WTC11 (cell line): ENCODE measurements around the gene DNAJB2. TPM values are rescaled to one million over a fixed set of nuclear protein-coding genes. Genes with fewer than 3 reads are reported as not detected.

ENCODE experiments used
- CREM ChIP-seq: sonication (generic); formaldehyde crosslinking; IDR thresholded peaks from 2 replicates; pipeline ENCODE4 v1.8.1; 2022; ENCODE audit warnings: mild to moderate bottlenecking, missing genetic modification reagents, moderate library complexity
- EMX1 ChIP-seq: fragments of 250-450 bp; sonication (Bioruptor Pico); IDR thresholded peaks from 2 replicates; pipeline ENCODE4 v1.8.0; 2021; ENCODE audit warnings: mild to moderate bottlenecking
- ESRRA ChIP-seq: sonication (generic); formaldehyde crosslinking; IDR thresholded peaks from 2 replicates; pipeline ENCODE4 v1.8.1; 2022; ENCODE audit warnings: mild to moderate bottlenecking, missing genetic modification reagents, borderline replicate concordance
- FOXK1 ChIP-seq: sonication (generic); formaldehyde crosslinking; IDR thresholded peaks from 2 replicates; pipeline ENCODE4 v1.8.0; 2022; ENCODE audit warnings: mild to moderate bottlenecking, moderate library complexity, missing genetic modification reagents
- FOXP1 ChIP-seq: sonication (generic); formaldehyde crosslinking; IDR thresholded peaks from 2 replicates; pipeline ENCODE4 v1.8.0; 2022; ENCODE audit warnings: missing genetic modification reagents, mild to moderate bottlenecking, moderate library complexity, borderline replicate concordance
- JAZF1 ChIP-seq: fragments of 250-450 bp; sonication (Bioruptor Pico); IDR thresholded peaks from 2 replicates; pipeline ENCODE4 v1.9.0; 2021; ENCODE audit warnings: moderate library complexity, mild to moderate bottlenecking, inconsistent platforms
- NFE2L1 ChIP-seq: sonication (generic); formaldehyde crosslinking; IDR thresholded peaks from 2 replicates; pipeline ENCODE4 v1.8.1; 2023; ENCODE audit warnings: missing genetic modification reagents
- NR1H2 ChIP-seq: sonication (generic); formaldehyde crosslinking; IDR thresholded peaks from 2 replicates; pipeline ENCODE4 v1.9.0; 2021; ENCODE audit warnings: mild to moderate bottlenecking, moderate library complexity, missing genetic modification reagents
- NR2C2 ChIP-seq: sonication (generic); formaldehyde crosslinking; IDR thresholded peaks from 2 replicates; pipeline ENCODE4 v1.8.0; 2022; ENCODE audit warnings: mild to moderate bottlenecking, missing genetic modification reagents
- NR3C1 ChIP-seq: sonication (generic); formaldehyde crosslinking; conservative IDR thresholded peaks from 2 replicates; pipeline ENCODE4 v1.8.1; 2023; ENCODE audit warnings: low read depth, mild to moderate bottlenecking, missing genetic modification reagents
- SP1 ChIP-seq: sonication (generic); formaldehyde crosslinking; conservative IDR thresholded peaks from 2 replicates; pipeline ENCODE4 v1.8.1; 2022; ENCODE audit warnings: missing genetic modification reagents
- TEAD4 ChIP-seq: sonication (generic); formaldehyde crosslinking; IDR thresholded peaks from 2 replicates; pipeline ENCODE4 v1.8.0; 2022; ENCODE audit warnings: mild to moderate bottlenecking, missing genetic modification reagents
- ZBTB21 ChIP-seq: sonication (generic); formaldehyde crosslinking; IDR thresholded peaks from 2 replicates; pipeline ENCODE4 v1.8.1; 2023; ENCODE audit warnings: mild to moderate bottlenecking, missing genetic modification reagents, borderline replicate concordance
- ZNF138 ChIP-seq: sonication (generic); formaldehyde crosslinking; conservative IDR thresholded peaks from 2 replicates; pipeline ENCODE4 v1.8.1; 2022; ENCODE audit warnings: mild to moderate bottlenecking, moderate library complexity, missing genetic modification reagents
- ZNF219 ChIP-seq: sonication (generic); formaldehyde crosslinking; IDR thresholded peaks from 2 replicates; pipeline ENCODE4 v1.8.0; 2023; ENCODE audit warnings: missing genetic modification reagents, mild to moderate bottlenecking, borderline replicate concordance
- ZNF232 ChIP-seq: sonication (generic); formaldehyde crosslinking; IDR thresholded peaks from 2 replicates; pipeline ENCODE4 v1.8.0; 2022; ENCODE audit warnings: mild to moderate bottlenecking, missing genetic modification reagents
- ZNF317 ChIP-seq: sonication (generic); formaldehyde crosslinking; IDR thresholded peaks from 2 replicates; pipeline ENCODE4 v1.8.1; 2023; ENCODE audit warnings: low read depth, mild to moderate bottlenecking, moderate library complexity, missing genetic modification reagents, borderline replicate concordance
- ZNF396 ChIP-seq: fragments of 250-450 bp; sonication (Bioruptor Pico); IDR thresholded peaks from 2 replicates; pipeline ENCODE4 v1.8.0; 2021; ENCODE audit warnings: mild to moderate bottlenecking, moderate library complexity, borderline replicate concordance
- total RNA-seq: library from RNA; stranded (reverse); gene quantifications from 3 replicates; pipeline ENCODE4 v1.2.3, GENCODE V29; 2021
- TF ChIP-seq, protein P1 (sequence below): sonication (generic); formaldehyde crosslinking; IDR thresholded peaks from 2 replicates; pipeline ENCODE4 v1.8.0; 2023; ENCODE audit warnings: missing genetic modification reagents
- TF ChIP-seq, protein P2 (sequence below): sonication (generic); formaldehyde crosslinking; IDR thresholded peaks from 2 replicates; pipeline ENCODE4 v1.8.1; 2022; ENCODE audit warnings: low read depth, mild to moderate bottlenecking, moderate library complexity, missing genetic modification reagents, borderline replicate concordance
- TF ChIP-seq, protein P3 (sequence below): sonication (generic); formaldehyde crosslinking; IDR thresholded peaks from 2 replicates; pipeline ENCODE4 v1.8.0; 2022; ENCODE audit warnings: mild to moderate bottlenecking, missing genetic modification reagents
- TF ChIP-seq, protein P4 (sequence below): fragments of 250-450 bp; sonication (Bioruptor Pico); IDR thresholded peaks from 2 replicates; pipeline ENCODE4 v1.9.0; 2021; ENCODE audit warnings: mild to moderate bottlenecking
- TF ChIP-seq, protein P5 (sequence below): fragments of 250-450 bp; sonication (Bioruptor Pico); IDR thresholded peaks from 2 replicates; pipeline ENCODE4 v1.8.0; 2021; ENCODE audit warnings: mild to moderate bottlenecking
- TF ChIP-seq, protein P6 (sequence below): sonication (generic); formaldehyde crosslinking; conservative IDR thresholded peaks from 2 replicates; pipeline ENCODE4 v1.8.1; 2022; ENCODE audit warnings: mild to moderate bottlenecking, missing genetic modification reagents
- TF ChIP-seq, protein P7 (sequence below): sonication (generic); formaldehyde crosslinking; IDR thresholded peaks from 2 replicates; pipeline ENCODE4 v1.8.1; 2022; ENCODE audit warnings: mild to moderate bottlenecking, moderate library complexity, missing genetic modification reagents
- TF ChIP-seq, protein P8 (sequence below): sonication (generic); formaldehyde crosslinking; IDR thresholded peaks from 2 replicates; pipeline ENCODE4 v1.8.0; 2022; ENCODE audit warnings: missing genetic modification reagents

Gene DNAJB2
- total RNA-seq, 1 experiment from 2014 or later: 36.1 TPM

DNA sequence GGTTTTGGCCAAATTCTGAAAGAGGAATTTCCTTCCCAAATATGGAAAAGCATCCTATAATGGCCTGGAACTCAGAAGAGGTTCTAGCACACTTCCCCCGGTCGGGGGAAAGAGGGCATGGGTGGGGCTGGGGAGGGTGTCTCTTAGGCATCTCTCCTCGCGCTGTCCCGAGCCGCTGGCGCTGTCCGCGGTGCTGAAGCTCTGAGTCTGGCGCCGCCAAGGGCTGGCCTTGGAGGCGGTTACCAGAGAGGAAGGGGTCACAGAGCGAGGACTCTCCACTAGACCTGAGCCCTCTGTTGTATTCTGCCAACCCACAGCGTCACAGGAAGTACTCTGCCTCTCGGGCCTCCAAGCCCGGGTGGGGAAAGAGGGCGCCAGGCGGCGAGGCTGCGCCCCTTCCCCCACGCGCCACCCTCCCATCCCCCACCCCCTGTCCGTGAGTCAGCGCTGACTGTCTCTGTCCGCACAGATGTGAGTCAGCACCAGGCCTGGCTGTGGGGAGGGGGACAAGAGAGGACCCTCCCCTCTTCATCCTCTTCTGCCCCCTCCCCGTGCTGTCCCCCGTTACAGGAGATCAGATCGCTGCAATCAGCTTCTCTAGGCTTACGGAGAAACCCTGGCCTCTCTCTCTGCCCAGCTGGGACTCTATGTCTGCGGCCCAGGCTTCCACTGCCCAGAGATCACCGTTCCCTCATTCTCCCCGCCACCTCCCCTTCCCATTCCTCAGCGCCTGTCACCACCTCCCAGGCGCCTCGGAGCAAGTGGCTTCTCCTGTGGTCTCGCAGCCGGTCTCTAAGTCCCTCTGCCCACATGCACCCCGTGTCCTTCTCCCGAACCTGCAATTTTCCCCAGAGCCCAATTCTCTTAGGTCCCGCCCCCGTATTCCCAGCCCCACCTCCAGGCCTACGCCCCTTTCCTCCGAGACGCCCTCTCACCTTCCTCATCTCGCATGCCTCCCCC, 29.3 kb downstream of the DNAJB2 start (continued):
- TF ChIP-seq FOXK1 (CRISPR knock-in tag): peak; percentile 83
- TF ChIP-seq ZNF317 (CRISPR knock-in tag): no peak
- TF ChIP-seq ZNF232 (CRISPR knock-in tag): peak; percentile 92; the same call in 1 of the 2 replicates
- TF ChIP-seq NFE2L1: peak; percentile 81
- TF ChIP-seq, protein P1, sequence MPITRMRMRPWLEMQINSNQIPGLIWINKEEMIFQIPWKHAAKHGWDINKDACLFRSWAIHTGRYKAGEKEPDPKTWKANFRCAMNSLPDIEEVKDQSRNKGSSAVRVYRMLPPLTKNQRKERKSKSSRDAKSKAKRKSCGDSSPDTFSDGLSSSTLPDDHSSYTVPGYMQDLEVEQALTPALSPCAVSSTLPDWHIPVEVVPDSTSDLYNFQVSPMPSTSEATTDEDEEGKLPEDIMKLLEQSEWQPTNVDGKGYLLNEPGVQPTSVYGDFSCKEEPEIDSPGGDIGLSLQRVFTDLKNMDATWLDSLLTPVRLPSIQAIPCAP: peak; percentile 73; the same call in 1 of the 2 replicates
- TF ChIP-seq NR2C2 (CRISPR knock-in tag): no peak
- TF ChIP-seq ZBTB21 (CRISPR knock-in tag): peak; percentile 70; the same call in 1 of the 2 replicates
- TF ChIP-seq SP1: peak; percentile 58; the same call in 1 of the 2 replicates
- TF ChIP-seq ESRRA: peak; percentile 33; the same call in 1 of the 2 replicates
- TF ChIP-seq EMX1 (CRISPR knock-in tag): no peak
- no peak for TF ChIP-seq NR1H2 (CRISPR knock-in tag)
- no peak for TF ChIP-seq NR3C1 (CRISPR knock-in tag)
- TF ChIP-seq, protein P2, sequence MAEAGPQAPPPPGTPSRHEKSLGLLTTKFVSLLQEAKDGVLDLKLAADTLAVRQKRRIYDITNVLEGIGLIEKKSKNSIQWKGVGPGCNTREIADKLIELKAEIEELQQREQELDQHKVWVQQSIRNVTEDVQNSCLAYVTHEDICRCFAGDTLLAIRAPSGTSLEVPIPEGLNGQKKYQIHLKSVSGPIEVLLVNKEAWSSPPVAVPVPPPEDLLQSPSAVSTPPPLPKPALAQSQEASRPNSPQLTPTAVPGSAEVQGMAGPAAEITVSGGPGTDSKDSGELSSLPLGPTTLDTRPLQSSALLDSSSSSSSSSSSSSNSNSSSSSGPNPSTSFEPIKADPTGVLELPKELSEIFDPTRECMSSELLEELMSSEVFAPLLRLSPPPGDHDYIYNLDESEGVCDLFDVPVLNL (CRISPR knock-in tag): peak; percentile 58; the same call in 1 of the 2 replicates
- TF ChIP-seq, protein P3, sequence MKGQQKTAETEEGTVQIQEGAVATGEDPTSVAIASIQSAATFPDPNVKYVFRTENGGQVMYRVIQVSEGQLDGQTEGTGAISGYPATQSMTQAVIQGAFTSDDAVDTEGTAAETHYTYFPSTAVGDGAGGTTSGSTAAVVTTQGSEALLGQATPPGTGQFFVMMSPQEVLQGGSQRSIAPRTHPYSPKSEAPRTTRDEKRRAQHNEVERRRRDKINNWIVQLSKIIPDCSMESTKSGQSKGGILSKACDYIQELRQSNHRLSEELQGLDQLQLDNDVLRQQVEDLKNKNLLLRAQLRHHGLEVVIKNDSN: peak; percentile 70; the same call in 1 of the 2 replicates
- TF ChIP-seq ZNF396 (CRISPR knock-in tag): no peak
- TF ChIP-seq CREM: peak; percentile 82; the same call in 1 of the 2 replicates
- no peak for TF ChIP-seq ZNF138
- TF ChIP-seq, protein P4, sequence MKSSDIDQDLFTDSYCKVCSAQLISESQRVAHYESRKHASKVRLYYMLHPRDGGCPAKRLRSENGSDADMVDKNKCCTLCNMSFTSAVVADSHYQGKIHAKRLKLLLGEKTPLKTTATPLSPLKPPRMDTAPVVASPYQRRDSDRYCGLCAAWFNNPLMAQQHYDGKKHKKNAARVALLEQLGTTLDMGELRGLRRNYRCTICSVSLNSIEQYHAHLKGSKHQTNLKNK (CRISPR knock-in tag): no peak
- TF ChIP-seq, protein P5, sequence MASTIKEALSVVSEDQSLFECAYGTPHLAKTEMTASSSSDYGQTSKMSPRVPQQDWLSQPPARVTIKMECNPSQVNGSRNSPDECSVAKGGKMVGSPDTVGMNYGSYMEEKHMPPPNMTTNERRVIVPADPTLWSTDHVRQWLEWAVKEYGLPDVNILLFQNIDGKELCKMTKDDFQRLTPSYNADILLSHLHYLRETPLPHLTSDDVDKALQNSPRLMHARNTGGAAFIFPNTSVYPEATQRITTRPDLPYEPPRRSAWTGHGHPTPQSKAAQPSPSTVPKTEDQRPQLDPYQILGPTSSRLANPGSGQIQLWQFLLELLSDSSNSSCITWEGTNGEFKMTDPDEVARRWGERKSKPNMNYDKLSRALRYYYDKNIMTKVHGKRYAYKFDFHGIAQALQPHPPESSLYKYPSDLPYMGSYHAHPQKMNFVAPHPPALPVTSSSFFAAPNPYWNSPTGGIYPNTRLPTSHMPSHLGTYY (CRISPR knock-in tag): no peak
- TF ChIP-seq FOXP1: peak; percentile 91
- no peak for TF ChIP-seq JAZF1
- peak; percentile 81; the same call in 1 of the 2 replicates for TF ChIP-seq TEAD4 (CRISPR knock-in tag)
- TF ChIP-seq, protein P6, sequence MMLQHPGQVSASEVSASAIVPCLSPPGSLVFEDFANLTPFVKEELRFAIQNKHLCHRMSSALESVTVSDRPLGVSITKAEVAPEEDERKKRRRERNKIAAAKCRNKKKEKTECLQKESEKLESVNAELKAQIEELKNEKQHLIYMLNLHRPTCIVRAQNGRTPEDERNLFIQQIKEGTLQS (CRISPR knock-in tag): no peak
- TF ChIP-seq ZNF219 (CRISPR knock-in tag): peak; percentile 91; the same call in 1 of the 2 replicates
- TF ChIP-seq, protein P7, sequence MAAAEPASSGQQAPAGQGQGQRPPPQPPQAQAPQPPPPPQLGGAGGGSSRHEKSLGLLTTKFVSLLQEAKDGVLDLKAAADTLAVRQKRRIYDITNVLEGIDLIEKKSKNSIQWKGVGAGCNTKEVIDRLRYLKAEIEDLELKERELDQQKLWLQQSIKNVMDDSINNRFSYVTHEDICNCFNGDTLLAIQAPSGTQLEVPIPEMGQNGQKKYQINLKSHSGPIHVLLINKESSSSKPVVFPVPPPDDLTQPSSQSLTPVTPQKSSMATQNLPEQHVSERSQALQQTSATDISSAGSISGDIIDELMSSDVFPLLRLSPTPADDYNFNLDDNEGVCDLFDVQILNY (CRISPR knock-in tag): 0 out of 2 replicates have a peak, but pooled peaks have one; percentile 37
- TF ChIP-seq, protein P8, sequence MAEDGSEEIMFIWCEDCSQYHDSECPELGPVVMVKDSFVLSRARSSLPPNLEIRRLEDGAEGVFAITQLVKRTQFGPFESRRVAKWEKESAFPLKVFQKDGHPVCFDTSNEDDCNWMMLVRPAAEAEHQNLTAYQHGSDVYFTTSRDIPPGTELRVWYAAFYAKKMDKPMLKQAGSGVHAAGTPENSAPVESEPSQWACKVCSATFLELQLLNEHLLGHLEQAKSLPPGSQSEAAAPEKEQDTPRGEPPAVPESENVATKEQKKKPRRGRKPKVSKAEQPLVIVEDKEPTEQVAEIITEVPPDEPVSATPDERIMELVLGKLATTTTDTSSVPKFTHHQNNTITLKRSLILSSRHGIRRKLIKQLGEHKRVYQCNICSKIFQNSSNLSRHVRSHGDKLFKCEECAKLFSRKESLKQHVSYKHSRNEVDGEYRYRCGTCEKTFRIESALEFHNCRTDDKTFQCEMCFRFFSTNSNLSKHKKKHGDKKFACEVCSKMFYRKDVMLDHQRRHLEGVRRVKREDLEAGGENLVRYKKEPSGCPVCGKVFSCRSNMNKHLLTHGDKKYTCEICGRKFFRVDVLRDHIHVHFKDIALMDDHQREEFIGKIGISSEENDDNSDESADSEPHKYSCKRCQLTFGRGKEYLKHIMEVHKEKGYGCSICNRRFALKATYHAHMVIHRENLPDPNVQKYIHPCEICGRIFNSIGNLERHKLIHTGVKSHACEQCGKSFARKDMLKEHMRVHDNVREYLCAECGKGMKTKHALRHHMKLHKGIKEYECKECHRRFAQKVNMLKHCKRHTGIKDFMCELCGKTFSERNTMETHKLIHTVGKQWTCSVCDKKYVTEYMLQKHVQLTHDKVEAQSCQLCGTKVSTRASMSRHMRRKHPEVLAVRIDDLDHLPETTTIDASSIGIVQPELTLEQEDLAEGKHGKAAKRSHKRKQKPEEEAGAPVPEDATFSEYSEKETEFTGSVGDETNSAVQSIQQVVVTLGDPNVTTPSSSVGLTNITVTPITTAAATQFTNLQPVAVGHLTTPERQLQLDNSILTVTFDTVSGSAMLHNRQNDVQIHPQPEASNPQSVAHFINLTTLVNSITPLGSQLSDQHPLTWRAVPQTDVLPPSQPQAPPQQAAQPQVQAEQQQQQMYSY: no peak
